OCI-LY1 (cell line): ENCODE data around the gene NEXN.

Source experiments
- H2AFZ ChIP-seq: fragments of 200-600 bp; sonication (generic), shearing (Covaris generic); 2 replicates; pipeline ENCODE4 v1.6.0; 2014; ENCODE audit warnings: antibody characterized with exemption, mild to moderate bottlenecking, low read length
- H3F3A ChIP-seq: fragments of 200-600 bp; sonication (generic), shearing (Covaris generic); 2 replicates; pipeline ENCODE4 v1.6.0; 2014; ENCODE audit warnings: mild to moderate bottlenecking, antibody characterized with exemption, low read length, moderate library complexity; ENCODE audit not compliant: insufficient read depth
- H3K27ac ChIP-seq: fragments of 200-600 bp; sonication (generic); 2 replicates; pipeline ENCODE4 v1.5.1; 2014; ENCODE audit warnings: low read length, mixed run types, mild to moderate bottlenecking, low read depth; ENCODE audit not compliant: poor library complexity, severe bottlenecking
- H3K27me3 ChIP-seq: fragments of 200-600 bp; sonication (generic); 2 replicates; pipeline ENCODE4 v1.6.0; 2014; ENCODE audit warnings: antibody characterized with exemption, mild to moderate bottlenecking, low read length, moderate library complexity; ENCODE audit not compliant: insufficient read depth
- H3K36me3 ChIP-seq: fragments of 200-600 bp; sonication (generic); 2 replicates; pipeline ENCODE4 v1.6.1; 2014; ENCODE audit warnings: mild to moderate bottlenecking, antibody characterized with exemption, low read length, moderate library complexity, mixed read lengths; ENCODE audit not compliant: insufficient read depth
- H3K4me1 ChIP-seq: fragments of 200-600 bp; sonication (generic); 2 replicates; pipeline ENCODE4 v1.5.1; 2014; ENCODE audit warnings: mild to moderate bottlenecking, low read length, moderate library complexity; ENCODE audit not compliant: insufficient read depth, severe bottlenecking
- H3K4me2 ChIP-seq: fragments of 200-600 bp; sonication (generic), shearing (Covaris generic); 2 replicates; pipeline ENCODE4 v1.6.1; 2014; ENCODE audit warnings: low read length
- H3K4me3 ChIP-seq: fragments of 200-600 bp; sonication (generic); 2 replicates; pipeline ENCODE4 v1.5.1; 2014; ENCODE audit warnings: low read length, low read depth, mild to moderate bottlenecking, mixed read lengths; ENCODE audit not compliant: poor library complexity, severe bottlenecking
- H3K79me2 ChIP-seq: fragments of 200-600 bp; shearing (Covaris generic); 2 replicates; pipeline ENCODE4 v1.6.1; 2016; ENCODE audit warnings: mixed run types, low read length, mixed read lengths; ENCODE audit not compliant: insufficient read depth
- H3K9ac ChIP-seq: fragments of 200-600 bp; sonication (generic), shearing (Covaris generic); 2 replicates; pipeline ENCODE4 v1.6.1; 2014; ENCODE audit warnings: mild to moderate bottlenecking, low read length, mixed read lengths
- H3K9me2 ChIP-seq: fragments of 200-600 bp; sonication (generic), shearing (Covaris generic); 2 replicates; pipeline ENCODE4 v1.6.1; 2014; ENCODE audit warnings: low read depth, mild to moderate bottlenecking, low read length, mixed read lengths
- H3K9me3 ChIP-seq: fragments of 200-600 bp; shearing (Covaris generic); 2 replicates; pipeline ENCODE4 v1.6.1; 2014; ENCODE audit warnings: low read length, mixed read lengths
- H4K20me1 ChIP-seq: fragments of 200-600 bp; sonication (generic), shearing (Covaris generic); 2 replicates; pipeline ENCODE4 v1.6.0; 2016; ENCODE audit warnings: mild to moderate bottlenecking, low read length; ENCODE audit not compliant: insufficient read depth
- EZH2 ChIP-seq: fragments of 200-600 bp; sonication (generic), shearing (Covaris generic); IDR thresholded peaks from 2 replicates; pipeline ENCODE4 v1.8.0; 2017; ENCODE audit warnings: borderline replicate concordance, mixed run types, mild to moderate bottlenecking, antibody characterized with exemption, low read length, moderate library complexity, mixed read lengths
- TF ChIP-seq, protein P1 (sequence below): fragments of 200-600 bp; sonication (generic), shearing (Covaris generic); IDR thresholded peaks from 2 replicates; pipeline ENCODE4 v1.5.1; 2017; ENCODE audit warnings: mild to moderate bottlenecking, antibody characterized with exemption, low read length, moderate library complexity, mixed read lengths

The NEXN gene

DNA sequence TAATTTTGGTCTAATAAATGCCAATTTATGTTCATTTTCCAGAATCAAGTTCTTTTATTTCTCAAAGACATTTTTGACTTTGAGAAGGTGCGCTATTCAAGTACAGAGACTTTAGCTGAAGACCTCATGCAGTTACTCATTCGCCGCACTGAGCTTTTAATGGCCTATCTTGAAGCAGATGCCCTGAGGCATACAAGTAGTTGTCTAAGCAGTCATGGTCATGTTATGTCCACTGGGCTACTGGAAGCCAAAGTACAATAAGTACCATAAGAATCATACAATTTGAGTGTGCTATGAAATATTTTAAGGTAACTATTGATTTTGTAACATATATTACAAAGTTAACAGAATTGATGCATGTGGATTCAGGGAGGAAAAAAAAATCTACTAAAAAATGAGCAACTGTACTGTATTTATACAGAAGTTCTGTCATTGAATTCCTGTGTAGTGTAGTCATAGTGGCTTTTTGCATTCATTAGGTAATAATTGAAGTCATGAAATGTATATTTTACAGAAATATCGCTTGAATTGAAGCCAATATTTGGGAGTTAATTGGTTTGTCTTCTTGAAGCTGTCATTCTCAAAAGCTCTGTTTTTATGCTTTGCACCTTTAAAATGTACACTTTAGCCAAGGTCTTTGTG, 13.5 kb upstream of the NEXN start:
- Histone ChIP-seq H3K27ac (no peak overlapping the region), H3K9me3 (no peaks in the 10 kb centered on the region), H3K27me3 (no peaks in the 10 kb centered on the region), H3K79me2 (no peaks in the 10 kb centered on the region), H4K20me1 (no peaks in the 10 kb centered on the region), H3K4me2 (no peak overlapping the region), H3K9ac (no peak overlapping the region), H3K4me3 (no peak overlapping the region), H3K9me2 (no peaks in the 10 kb centered on the region), H3F3A (no peaks in the 10 kb centered on the region), H3K4me1 (no peaks in the 10 kb centered on the region), H3K36me3 (peaks cover 8% of the 10 kb centered on the region), H2AFZ (no peak overlapping the region)
- TF ChIP-seq, protein P1, sequence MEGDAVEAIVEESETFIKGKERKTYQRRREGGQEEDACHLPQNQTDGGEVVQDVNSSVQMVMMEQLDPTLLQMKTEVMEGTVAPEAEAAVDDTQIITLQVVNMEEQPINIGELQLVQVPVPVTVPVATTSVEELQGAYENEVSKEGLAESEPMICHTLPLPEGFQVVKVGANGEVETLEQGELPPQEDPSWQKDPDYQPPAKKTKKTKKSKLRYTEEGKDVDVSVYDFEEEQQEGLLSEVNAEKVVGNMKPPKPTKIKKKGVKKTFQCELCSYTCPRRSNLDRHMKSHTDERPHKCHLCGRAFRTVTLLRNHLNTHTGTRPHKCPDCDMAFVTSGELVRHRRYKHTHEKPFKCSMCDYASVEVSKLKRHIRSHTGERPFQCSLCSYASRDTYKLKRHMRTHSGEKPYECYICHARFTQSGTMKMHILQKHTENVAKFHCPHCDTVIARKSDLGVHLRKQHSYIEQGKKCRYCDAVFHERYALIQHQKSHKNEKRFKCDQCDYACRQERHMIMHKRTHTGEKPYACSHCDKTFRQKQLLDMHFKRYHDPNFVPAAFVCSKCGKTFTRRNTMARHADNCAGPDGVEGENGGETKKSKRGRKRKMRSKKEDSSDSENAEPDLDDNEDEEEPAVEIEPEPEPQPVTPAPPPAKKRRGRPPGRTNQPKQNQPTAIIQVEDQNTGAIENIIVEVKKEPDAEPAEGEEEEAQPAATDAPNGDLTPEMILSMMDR: no peak
- no peak for TF ChIP-seq EZH2

DNA sequence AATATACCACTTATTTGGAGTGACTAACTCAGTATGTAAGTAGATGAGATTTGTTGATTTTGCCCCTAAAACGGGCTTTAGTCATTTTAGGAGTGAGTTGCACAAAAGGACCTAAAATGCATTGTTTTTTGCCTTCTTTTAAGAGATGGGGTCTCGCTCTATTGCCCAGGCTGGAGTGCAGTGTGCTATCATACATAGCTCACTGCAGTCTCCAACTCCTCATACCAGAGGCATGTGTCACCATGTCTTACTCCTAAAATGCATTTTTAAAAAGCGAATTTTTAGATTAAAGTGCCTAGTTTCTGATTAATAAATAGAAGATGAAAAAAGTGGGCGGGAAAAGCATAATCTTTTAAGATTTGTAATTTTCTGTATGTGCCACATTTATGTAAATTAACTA, 11.5 kb upstream of the NEXN start:
- H3K79me2 ChIP-seq: no peaks in the 10 kb centered on the region
- H4K20me1 ChIP-seq: no peaks in the 10 kb centered on the region
- no peak overlapping the region for H3K4me2 ChIP-seq
- H3K9ac ChIP-seq: no peak overlapping the region
- no peaks in the 10 kb centered on the region for H3K4me1 ChIP-seq
- peaks cover 8% of the 10 kb centered on the region for H3K36me3 ChIP-seq
- TF ChIP-seq EZH2: no peak
- TF ChIP-seq, protein P1: no peak
- H3K27ac ChIP-seq: no peak overlapping the region
- H3F3A ChIP-seq: no peaks in the 10 kb centered on the region
- no peak overlapping the region for H2AFZ ChIP-seq
- H3K9me3 ChIP-seq: no peaks in the 10 kb centered on the region
- no peaks in the 10 kb centered on the region for H3K9me2 ChIP-seq
- H3K27me3 ChIP-seq: no peaks in the 10 kb centered on the region
- no peak overlapping the region for H3K4me3 ChIP-seq

DNA sequence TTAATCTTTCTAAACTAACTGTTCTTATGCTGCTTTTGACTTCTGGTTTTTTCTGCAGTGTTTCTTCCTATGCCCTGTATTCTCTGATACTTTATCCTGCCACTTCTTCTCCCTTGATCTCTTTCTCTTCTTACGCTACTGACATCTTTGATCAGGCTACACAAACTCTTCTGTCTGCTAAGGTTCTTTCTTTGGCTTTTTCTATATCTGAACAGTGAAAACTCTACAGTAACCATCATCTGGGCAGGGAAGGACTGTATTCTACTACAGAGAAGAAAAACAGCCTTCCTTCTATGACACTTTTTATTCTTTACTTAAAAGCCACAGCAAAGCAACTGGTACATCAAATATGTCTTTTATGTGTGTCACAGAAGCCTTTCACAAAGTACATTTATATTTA, 7.4 kb upstream of the NEXN start:
- no peak overlapping the region for H3K4me3 ChIP-seq
- H3K4me1 ChIP-seq: no peaks in the 10 kb centered on the region
- no peaks in the 10 kb centered on the region for H3K79me2 ChIP-seq
- H3K27me3 ChIP-seq: no peaks in the 10 kb centered on the region
- no peaks in the 10 kb centered on the region for H3K9me3 ChIP-seq
- TF ChIP-seq EZH2: no peak
- TF ChIP-seq, protein P1: no peak
- H3K9ac ChIP-seq: no peak overlapping the region
- H3K9me2 ChIP-seq: no peaks in the 10 kb centered on the region
- no peak overlapping the region for H3K4me2 ChIP-seq
- no peaks in the 10 kb centered on the region; the same call in 1 of the 2 replicates for H3K36me3 ChIP-seq
- no peak overlapping the region for H3K27ac ChIP-seq
- H3F3A ChIP-seq: no peaks in the 10 kb centered on the region
- no peak overlapping the region for H2AFZ ChIP-seq
- no peaks in the 10 kb centered on the region for H4K20me1 ChIP-seq
